ENCODE measurements around the gene LRRC37A. TPM values are rescaled to one million over a fixed set of nuclear protein-coding genes. Genes with fewer than 3 reads are reported as not detected.
"Not testable (repeated sequence)": the region's sequence is repeated elsewhere in the genome, so short reads cannot be mapped to it uniquely, and the experiment has no call there.

Gene LRRC37A
- 3.4 TPM for total RNA-seq

DNA sequence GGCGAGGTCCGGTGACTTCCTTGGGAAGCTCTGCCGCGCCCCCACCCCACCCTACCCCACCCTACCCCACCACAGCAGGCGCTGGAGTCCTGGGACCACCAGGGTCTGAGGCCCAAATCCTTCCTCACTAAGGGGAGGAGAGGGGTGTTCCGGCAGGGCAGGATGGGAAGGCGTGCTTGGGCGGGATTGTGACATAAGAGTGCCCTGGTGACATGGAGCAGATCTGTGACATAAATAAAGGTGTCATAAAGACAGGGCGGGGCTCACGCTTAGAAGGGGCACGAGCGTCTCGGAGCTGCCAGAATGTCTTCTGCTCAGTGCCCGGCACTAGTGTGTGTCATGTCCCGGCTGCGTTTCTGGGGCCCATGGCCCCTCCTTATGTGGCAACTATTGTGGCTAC, at the start of gene LRRC37A:
TSS of gene LRRC37A (plus strand) at position 301 of the 400 bp plus-strand sequence. CDS start at position 304, 3 bp downstream.
- H3K4me3 ChIP-seq; H3K36me3 ChIP-seq; H3K27ac ChIP-seq; H3K9me3 ChIP-seq; intact Hi-C loops (cut with DNase I); DNase-seq (ENCODE audit: extremely low spot score in 2 of 2); H3K4me1 ChIP-seq; H3K27me3 ChIP-seq: not testable (repeated sequence)

DNA sequence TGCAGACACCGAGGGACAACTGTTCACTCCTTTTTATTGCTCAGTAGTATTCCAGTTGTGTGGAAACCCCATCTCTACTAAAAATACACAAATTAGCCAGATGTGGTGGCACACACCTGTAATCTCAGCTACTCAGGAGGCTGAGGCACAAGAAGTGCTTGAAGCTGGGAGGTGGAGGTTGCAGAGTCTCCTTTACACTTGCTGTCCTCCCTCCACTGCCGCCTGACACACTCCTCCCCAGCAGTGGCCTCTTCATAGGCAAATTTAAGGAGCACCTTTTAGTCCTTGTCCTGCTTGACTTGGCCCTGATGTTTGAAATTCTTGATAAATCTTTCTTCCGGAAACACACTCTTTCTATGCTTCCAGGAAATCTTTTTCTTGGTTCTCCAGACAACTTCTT, 45.8 kb upstream of the LRRC37A start:
- H3K9me3 ChIP-seq; H3K36me3 ChIP-seq; H3K27ac ChIP-seq; intact Hi-C loops (cut with DNase I); H3K27me3 ChIP-seq; H3K4me3 ChIP-seq; DNase-seq (ENCODE audit: extremely low spot score in 2 of 2); H3K4me1 ChIP-seq: not testable (repeated sequence)

DNA sequence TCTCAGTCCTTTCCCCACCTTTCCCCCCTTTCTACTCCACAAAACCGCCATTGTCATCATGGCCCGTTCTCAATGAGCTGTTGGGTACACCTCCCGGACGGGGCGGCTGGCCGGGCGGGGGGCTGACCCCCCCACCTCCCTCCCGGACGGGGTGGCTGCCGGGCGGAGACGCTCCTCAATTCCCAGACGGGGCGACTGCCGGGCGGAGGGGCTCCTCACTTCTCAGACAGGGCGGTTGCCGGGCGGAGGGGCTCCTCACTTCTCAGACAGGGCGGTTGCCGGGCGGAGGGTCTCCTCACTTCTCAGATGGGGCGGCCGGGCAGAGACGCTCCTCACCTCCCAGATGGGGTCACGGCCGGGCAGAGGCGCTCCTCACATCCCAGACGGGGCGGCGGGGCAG, 42.1 kb upstream of the LRRC37A start:
- H3K27me3 ChIP-seq; H3K27ac ChIP-seq; H3K36me3 ChIP-seq; H3K4me1 ChIP-seq; H3K4me3 ChIP-seq; DNase-seq (ENCODE audit: extremely low spot score in 2 of 2); intact Hi-C loops (cut with DNase I); H3K9me3 ChIP-seq: not testable (repeated sequence)

DNA sequence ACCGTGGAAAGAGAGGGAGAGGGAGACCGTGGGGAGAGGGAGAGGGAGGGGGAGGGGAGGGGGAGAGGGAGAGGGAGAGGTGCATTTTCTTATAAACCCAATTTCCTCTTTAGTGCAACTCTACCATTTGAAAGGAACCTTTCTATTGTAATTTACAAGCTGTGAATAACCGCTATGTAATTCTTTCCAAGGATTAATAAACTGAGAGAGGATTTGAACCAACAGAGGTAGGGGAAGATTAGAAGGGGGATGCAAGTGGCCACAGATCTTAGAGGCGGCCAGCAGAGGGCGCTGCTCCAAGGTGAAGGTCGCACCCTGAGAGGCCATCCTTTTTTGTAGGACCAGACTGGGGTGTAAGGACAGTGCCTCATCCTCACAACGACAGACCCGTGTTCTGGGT, 41.2 kb upstream of the LRRC37A start:
- H3K9me3 ChIP-seq; H3K27me3 ChIP-seq; DNase-seq (ENCODE audit: extremely low spot score in 2 of 2); H3K4me1 ChIP-seq; intact Hi-C loops (cut with DNase I); H3K4me3 ChIP-seq; H3K27ac ChIP-seq; H3K36me3 ChIP-seq: not testable (repeated sequence)
- TF ChIP-seq, protein P1, sequence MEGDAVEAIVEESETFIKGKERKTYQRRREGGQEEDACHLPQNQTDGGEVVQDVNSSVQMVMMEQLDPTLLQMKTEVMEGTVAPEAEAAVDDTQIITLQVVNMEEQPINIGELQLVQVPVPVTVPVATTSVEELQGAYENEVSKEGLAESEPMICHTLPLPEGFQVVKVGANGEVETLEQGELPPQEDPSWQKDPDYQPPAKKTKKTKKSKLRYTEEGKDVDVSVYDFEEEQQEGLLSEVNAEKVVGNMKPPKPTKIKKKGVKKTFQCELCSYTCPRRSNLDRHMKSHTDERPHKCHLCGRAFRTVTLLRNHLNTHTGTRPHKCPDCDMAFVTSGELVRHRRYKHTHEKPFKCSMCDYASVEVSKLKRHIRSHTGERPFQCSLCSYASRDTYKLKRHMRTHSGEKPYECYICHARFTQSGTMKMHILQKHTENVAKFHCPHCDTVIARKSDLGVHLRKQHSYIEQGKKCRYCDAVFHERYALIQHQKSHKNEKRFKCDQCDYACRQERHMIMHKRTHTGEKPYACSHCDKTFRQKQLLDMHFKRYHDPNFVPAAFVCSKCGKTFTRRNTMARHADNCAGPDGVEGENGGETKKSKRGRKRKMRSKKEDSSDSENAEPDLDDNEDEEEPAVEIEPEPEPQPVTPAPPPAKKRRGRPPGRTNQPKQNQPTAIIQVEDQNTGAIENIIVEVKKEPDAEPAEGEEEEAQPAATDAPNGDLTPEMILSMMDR (IDR thresholded peaks at IDR 0.05) = peak in 2 of 3 experiments; percentile 14 to 27

DNA sequence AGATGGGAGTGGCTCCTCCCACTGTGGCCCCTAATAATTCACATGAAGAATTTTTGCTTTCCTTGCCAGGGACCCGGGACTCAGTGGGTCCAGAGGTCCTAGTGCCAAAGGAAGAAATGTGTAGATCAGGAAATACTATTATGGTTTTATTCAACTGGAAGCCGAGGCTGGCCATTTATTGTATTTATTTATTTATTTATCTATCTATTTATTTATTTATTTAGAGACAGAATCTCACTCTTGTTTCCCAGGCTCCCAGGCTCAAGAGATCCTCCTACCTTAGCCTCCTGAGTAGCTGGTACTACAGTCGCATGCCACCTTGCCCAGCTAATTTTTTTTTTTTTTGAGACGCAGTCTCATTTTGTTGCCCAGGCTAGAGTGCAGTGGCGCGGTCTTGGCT, 40.7 kb upstream of the LRRC37A start:
- DNase-seq (ENCODE audit: extremely low spot score in 2 of 2); H3K27me3 ChIP-seq; H3K4me3 ChIP-seq; H3K36me3 ChIP-seq; H3K27ac ChIP-seq; H3K9me3 ChIP-seq; H3K4me1 ChIP-seq; intact Hi-C loops (cut with DNase I): not testable (repeated sequence)

DNA sequence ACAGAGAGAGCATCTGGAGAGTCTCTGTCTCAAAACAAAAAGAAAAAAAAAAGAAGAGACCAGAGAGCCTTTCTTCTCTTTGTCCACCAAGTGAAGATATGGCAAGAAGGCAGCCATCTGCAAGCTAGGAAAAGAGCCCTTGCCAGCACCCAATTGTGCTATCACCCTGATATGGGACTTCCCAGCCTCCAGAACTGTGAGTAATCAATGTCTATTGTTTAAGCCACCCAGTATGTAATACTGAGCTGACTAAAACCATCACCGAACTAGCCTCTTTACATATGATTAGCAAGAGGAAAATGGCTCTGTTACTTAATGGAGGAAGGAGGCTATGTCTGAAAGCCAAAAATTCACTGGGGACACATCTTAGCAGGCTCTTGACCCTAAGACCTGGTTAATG, 38.6 kb upstream of the LRRC37A start:
- H3K9me3 ChIP-seq; H3K27ac ChIP-seq; H3K4me1 ChIP-seq; DNase-seq (ENCODE audit: extremely low spot score in 2 of 2); H3K36me3 ChIP-seq; H3K27me3 ChIP-seq; intact Hi-C loops (cut with DNase I); H3K4me3 ChIP-seq: not testable (repeated sequence)

DNA sequence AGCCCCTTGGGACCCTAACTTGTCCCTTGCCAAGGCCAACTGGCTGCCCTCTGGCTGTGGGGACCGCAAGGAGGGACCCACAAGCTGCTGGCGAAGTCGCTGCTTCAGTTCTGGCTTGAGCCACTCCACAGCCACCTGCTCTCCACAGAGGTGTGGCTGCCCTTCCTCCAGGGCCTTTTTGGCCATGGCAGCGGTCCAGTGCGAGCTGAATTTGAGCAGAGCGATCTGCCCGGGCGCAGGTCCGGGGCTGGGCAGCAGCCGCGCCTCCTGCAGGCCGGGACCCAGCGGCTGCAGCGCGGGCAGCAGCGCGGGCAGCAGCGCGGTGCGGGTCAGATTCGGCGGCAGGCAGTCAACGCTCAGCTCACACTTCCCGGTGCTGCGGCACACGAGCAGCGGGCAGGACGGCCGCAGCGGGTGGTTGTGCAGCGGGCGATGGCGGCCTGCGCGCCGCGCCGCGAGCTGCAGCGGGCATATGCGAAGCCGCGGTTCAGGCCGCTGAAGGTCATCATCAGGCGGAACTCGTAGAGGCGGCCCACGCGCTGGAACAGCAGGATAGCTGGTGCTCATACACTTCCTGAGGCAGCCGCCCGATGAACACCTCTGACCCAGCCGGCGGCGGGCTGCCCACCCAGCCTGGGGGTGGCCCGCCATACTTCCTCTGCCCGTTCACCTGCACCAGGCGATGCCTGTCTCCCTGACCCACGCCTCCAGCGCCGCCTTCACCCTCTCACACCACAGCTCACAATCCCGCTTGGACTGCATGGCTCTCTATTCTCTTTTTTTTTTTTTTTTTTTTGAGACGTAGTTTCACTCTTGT, 34.9 kb upstream of the LRRC37A start:
- H3K27ac ChIP-seq; H3K36me3 ChIP-seq; H3K27me3 ChIP-seq; H3K9me3 ChIP-seq; DNase-seq (ENCODE audit: extremely low spot score in 2 of 2); H3K4me1 ChIP-seq; intact Hi-C loops (cut with DNase I): not testable (repeated sequence)
- H3K4me3 ChIP-seq = peak overlapping the region; percentile 35 to 42

DNA sequence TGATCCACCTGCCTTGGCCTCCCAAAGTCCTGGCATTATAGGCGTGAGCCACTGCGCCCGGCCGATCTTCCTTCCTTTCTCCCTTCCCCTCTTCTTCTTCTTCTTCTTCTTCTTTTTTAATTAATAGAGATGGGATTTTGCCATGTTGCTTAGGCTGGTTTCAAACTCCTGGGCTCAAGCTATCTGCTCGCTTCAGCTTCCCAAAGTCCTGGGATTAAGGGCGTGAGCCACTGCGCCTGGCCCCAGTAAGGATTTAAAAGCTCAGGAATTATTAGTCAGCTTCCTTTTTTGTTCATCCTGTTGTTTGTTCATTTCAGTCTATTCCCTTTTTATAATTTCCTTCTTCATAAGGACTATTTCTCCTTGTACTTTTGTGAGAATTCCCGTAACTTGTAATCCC, 32.7 kb upstream of the LRRC37A start:
- H3K27ac ChIP-seq = no peak overlapping the region
- no peak for DNase-seq (ENCODE audit: extremely low spot score in 2 of 2)
- no peaks in the 10 kb centered on the region for H3K9me3 ChIP-seq
- TF ChIP-seq, protein P1 (IDR thresholded peaks at IDR 0.05) = no peak
- TF ChIP-seq POLR2A (IDR thresholded peaks at IDR 0.05) = no peak
- no peak for TF ChIP-seq POLR2AphosphoS5 (IDR thresholded peaks at IDR 0.05; ENCODE audit: insufficient read depth in 1 of 2, low read depth in 1 of 2)
- H3K4me3 ChIP-seq = no peak overlapping the region
- H3K36me3 ChIP-seq = no peaks in the 10 kb centered on the region
- H3K27me3 ChIP-seq = no peaks in the 10 kb centered on the region
- intact Hi-C loops (cut with DNase I) = no loop called here
- H3K4me1 ChIP-seq = peaks cover 7% of the 10 kb centered on the region

Data from vagina (tissue), 2 donors.